ENCODE measurements around the gene NEK4. TPM values are rescaled to one million over a fixed set of nuclear protein-coding genes. Genes with fewer than 3 reads are reported as not detected.

Gene NEK4
- total and polyA plus RNA-seq, 10 of the 15 experiments (the other 5 are each of a cell fraction or from before 2014, with no cell fraction given): 7.0 to 29.1 (median 16.4) TPM

- TF ChIP-seq CBX5 (IDR thresholded peaks at IDR 0.05; ENCODE audit: low read depth) (peak; percentile 86; the same call in 1 of the 2 replicates), NR2C1 (IDR thresholded peaks at IDR 0.05) (no peak), ZZZ3 (IDR thresholded peaks at IDR 0.05; ENCODE audit: control insufficient read depth, insufficient read length, low read depth) (no peak), POLR2A (IDR thresholded peaks at IDR 0.05; ENCODE audit: low read depth, low read length) (no peak), RB1 (IDR thresholded peaks at IDR 0.05; ENCODE audit: borderline replicate concordance) (no peak), SMAD1 (IDR thresholded peaks at IDR 0.05; ENCODE audit: low read depth, partially characterized antibody) (no peak), POU2F2 (IDR thresholded peaks at IDR 0.05; ENCODE audit: borderline replicate concordance, low read depth, low read length) (no peak), STAT1 (conservative IDR thresholded peaks at IDR 0.05) (no peak), CHD4 (IDR thresholded peaks at IDR 0.05) (no peak), NRF1 (conservative IDR thresholded peaks at IDR 0.05; ENCODE audit: low read depth, low read length) (no peak), CUX1 (IDR thresholded peaks at IDR 0.05; ENCODE audit: insufficient replicate concordance, low read depth, low read length) (no peak), BACH1 (IDR thresholded peaks at IDR 0.05; ENCODE audit: borderline replicate concordance) (no peak), MYB (IDR thresholded peaks at IDR 0.05; ENCODE audit: borderline replicate concordance, low read depth, low read length) (no peak), FOXM1 (IDR thresholded peaks at IDR 0.05; ENCODE audit: low read depth, low read length) (no peak; the same call in 1 of the 2 replicates), PAX8 (IDR thresholded peaks at IDR 0.05) (no peak), JUNB (IDR thresholded peaks at IDR 0.05) (no peak; the same call in 1 of the 2 replicates), IKZF1 (conservative IDR thresholded peaks at IDR 0.05) (0 out of 2 replicates have a peak, but pooled peaks have one; percentile 37)
- TF ChIP-seq, protein P1, sequence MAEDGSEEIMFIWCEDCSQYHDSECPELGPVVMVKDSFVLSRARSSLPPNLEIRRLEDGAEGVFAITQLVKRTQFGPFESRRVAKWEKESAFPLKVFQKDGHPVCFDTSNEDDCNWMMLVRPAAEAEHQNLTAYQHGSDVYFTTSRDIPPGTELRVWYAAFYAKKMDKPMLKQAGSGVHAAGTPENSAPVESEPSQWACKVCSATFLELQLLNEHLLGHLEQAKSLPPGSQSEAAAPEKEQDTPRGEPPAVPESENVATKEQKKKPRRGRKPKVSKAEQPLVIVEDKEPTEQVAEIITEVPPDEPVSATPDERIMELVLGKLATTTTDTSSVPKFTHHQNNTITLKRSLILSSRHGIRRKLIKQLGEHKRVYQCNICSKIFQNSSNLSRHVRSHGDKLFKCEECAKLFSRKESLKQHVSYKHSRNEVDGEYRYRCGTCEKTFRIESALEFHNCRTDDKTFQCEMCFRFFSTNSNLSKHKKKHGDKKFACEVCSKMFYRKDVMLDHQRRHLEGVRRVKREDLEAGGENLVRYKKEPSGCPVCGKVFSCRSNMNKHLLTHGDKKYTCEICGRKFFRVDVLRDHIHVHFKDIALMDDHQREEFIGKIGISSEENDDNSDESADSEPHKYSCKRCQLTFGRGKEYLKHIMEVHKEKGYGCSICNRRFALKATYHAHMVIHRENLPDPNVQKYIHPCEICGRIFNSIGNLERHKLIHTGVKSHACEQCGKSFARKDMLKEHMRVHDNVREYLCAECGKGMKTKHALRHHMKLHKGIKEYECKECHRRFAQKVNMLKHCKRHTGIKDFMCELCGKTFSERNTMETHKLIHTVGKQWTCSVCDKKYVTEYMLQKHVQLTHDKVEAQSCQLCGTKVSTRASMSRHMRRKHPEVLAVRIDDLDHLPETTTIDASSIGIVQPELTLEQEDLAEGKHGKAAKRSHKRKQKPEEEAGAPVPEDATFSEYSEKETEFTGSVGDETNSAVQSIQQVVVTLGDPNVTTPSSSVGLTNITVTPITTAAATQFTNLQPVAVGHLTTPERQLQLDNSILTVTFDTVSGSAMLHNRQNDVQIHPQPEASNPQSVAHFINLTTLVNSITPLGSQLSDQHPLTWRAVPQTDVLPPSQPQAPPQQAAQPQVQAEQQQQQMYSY (CRISPR knock-in tag; IDR thresholded peaks at IDR 0.05): no peak
- TF ChIP-seq, protein P2, sequence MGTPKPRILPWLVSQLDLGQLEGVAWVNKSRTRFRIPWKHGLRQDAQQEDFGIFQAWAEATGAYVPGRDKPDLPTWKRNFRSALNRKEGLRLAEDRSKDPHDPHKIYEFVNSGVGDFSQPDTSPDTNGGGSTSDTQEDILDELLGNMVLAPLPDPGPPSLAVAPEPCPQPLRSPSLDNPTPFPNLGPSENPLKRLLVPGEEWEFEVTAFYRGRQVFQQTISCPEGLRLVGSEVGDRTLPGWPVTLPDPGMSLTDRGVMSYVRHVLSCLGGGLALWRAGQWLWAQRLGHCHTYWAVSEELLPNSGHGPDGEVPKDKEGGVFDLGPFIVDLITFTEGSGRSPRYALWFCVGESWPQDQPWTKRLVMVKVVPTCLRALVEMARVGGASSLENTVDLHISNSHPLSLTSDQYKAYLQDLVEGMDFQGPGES (IDR thresholded peaks at IDR 0.05): no peak
Observed at GRCh38 chr3:52710512-52710911, 60.2 kb downstream of the NEK4 start (continued).

Data from GM12878 (cell line).